ENCODE results near the gene AJUBA. TPM values are rescaled to one million over a fixed set of nuclear protein-coding genes. Genes with fewer than 3 reads are reported as not detected.

AJUBA gene
- total and polyA plus RNA-seq, 2 of the 8 experiments (the other 6 are each of a cell fraction or from before 2014, with no cell fraction given): 33.1 to 46.0 TPM

GRCh38 chr14:22974530-22975313 lies 7.6 kb downstream of the AJUBA start:
- H3K23ac ChIP-seq (ENCODE audit: insufficient read length): no peak overlapping the region
- H2AFZ ChIP-seq (ENCODE audit: low read length): no peak overlapping the region
- H4K8ac ChIP-seq (ENCODE audit: extremely low read depth, insufficient read depth, low read length): no peak overlapping the region
- H3K4ac ChIP-seq (replicated peaks; ENCODE audit: insufficient read length, low read depth, low read length): no peak overlapping the region
- POLR2A ChIA-PET (ENCODE audit: partially characterized antibody): interaction anchor here (0.8 to 9.7 kb wide), 7 partner anchors 9 to 98 kb away, joined by 3 to 118 read pairs (median 4); partner anchors contain the start of genes AJUBA and HAUS4
- no peak overlapping the region for H3K56ac ChIP-seq (replicated peaks; ENCODE audit: insufficient read length, low read depth, low read length)
- no peak overlapping the region for H4K91ac ChIP-seq (replicated peaks; ENCODE audit: insufficient read length, low read length)
- no peaks in the 10 kb centered on the region; the same call in 1 of the 2 replicates for H3K79me1 ChIP-seq (ENCODE audit: low read depth, low read length)
- no peak overlapping the region for H3K4me3 ChIP-seq (ENCODE audit: extremely low read depth in 1 of 4, insufficient read depth in 2 of 4, low read depth in 3 of 4, low read length in 4 of 4)
- H2BK20ac ChIP-seq (ENCODE audit: low read length): no peak overlapping the region; the same call in 1 of the 2 replicates
- 87% methylated on average over 9 of the region's 9 CpGs; no CpG with 5 or more reads in 1 of the 2 experiments for WGBS, 2 experiments (ENCODE audit: extremely low coverage in 1 of 2, insufficient coverage in 1 of 2, insufficient read length in 1 of 2, insufficient replicate concordance in 2 of 2, low coverage in 1 of 2, low lambda C conversion rate in 2 of 2, missing lambda C conversion rate in 1 of 2)
- H3K23me2 ChIP-seq (ENCODE audit: low read depth, low read length): no peaks in the 10 kb centered on the region; the same call in 1 of the 2 replicates
- no peak overlapping the region for H3K27ac ChIP-seq (ENCODE audit: low read depth, low read length)
- no peak overlapping the region for H2BK12ac ChIP-seq (ENCODE audit: low read depth, low read length)
- H2BK120ac ChIP-seq (replicated peaks; ENCODE audit: low read depth, low read length): no peak overlapping the region
- peaks cover 17 to 77% (median 40%) of the 10 kb centered on the region in 4 experiments for H3K36me3 ChIP-seq (ENCODE audit: control insufficient read depth in 2 of 4, insufficient read depth in 4 of 4, low read length in 3 of 4)
- peaks cover 24 to 32% (median 28%) of the 10 kb centered on the region in 4 experiments for H3K4me1 ChIP-seq (replicated peaks in 1 of 4; ENCODE audit: control insufficient read depth in 3 of 4, insufficient read depth in 4 of 4, low read length in 3 of 4)
- no peak overlapping the region for H2BK5ac ChIP-seq (ENCODE audit: low read depth, low read length)
- peaks cover 0 to 31% of the 10 kb centered on the region in 2 experiments; a peak in 2 of 4 replicates for H3K79me2 ChIP-seq (ENCODE audit: control insufficient read depth in 1 of 2, insufficient read depth in 2 of 2, low read length in 2 of 2)
- no peak overlapping the region for H3K4me2 ChIP-seq (ENCODE audit: insufficient read depth in 1 of 2, low read depth in 2 of 2, low read length in 2 of 2)
- peaks cover 0 to 4% of the 10 kb centered on the region in 2 experiments for H4K20me1 ChIP-seq (replicated peaks in 1 of 2; ENCODE audit: control insufficient read depth in 1 of 2, insufficient read depth in 2 of 2, low read length in 2 of 2)
- FAIRE-seq: no peak
- H3K27me3 ChIP-seq (replicated peaks in 1 of 4; ENCODE audit: control insufficient read depth in 3 of 4, extremely low read depth in 1 of 4, insufficient read depth in 3 of 4, low read length in 3 of 4): no peaks in the 10 kb centered on the region
- no peak overlapping the region for H2AK5ac ChIP-seq (ENCODE audit: low read depth, low read length)
- H2BK15ac ChIP-seq (ENCODE audit: low read length): no peak overlapping the region
- H4K5ac ChIP-seq (ENCODE audit: insufficient read length, low read depth, low read length): no peak overlapping the region
- H3K9me3 ChIP-seq (ENCODE audit: insufficient read depth in 2 of 2, low read depth in 1 of 2, low read length in 1 of 2): no peaks in the 10 kb centered on the region
- CTCF ChIA-PET (ENCODE audit: partially characterized antibody): interaction anchor here (0.8 to 7.7 kb wide), 11 partner anchors 11 to 106 kb away, joined by 3 to 175 read pairs (median 4); partner anchors contain the start of gene AJUBA
- DNase-seq (ENCODE audit: low read depth in 1 of 2, low spot score in 2 of 2): no peak
- no peak overlapping the region for H3K14ac ChIP-seq (ENCODE audit: insufficient read length)
- no peak overlapping the region for H3K18ac ChIP-seq (ENCODE audit: extremely low read depth, low read length)
- H3K9ac ChIP-seq (replicated peaks in 1 of 4; ENCODE audit: extremely low read depth in 1 of 4, low read depth in 3 of 4, low read length in 3 of 4): no peak overlapping the region
- TF ChIP-seq EZH2 (IDR thresholded peaks at IDR 0.05; ENCODE audit: low read depth, low read length, severe bottlenecking) (no peak), EGR1 (IDR thresholded peaks at IDR 0.05; ENCODE audit: borderline replicate concordance, low read depth, low read length) (no peak), GTF2F1 (IDR thresholded peaks at IDR 0.05; ENCODE audit: borderline replicate concordance, low read depth, low read length) (no peak), JUND (IDR thresholded peaks at IDR 0.05; ENCODE audit: low read length) (no peak), RAD21 (IDR thresholded peaks at IDR 0.05 in 1 of 2, conservative IDR thresholded peaks at IDR 0.05 in 1 of 2; ENCODE audit: low read depth in 2 of 2, low read length in 2 of 2) (no peak), SRF (IDR thresholded peaks at IDR 0.05; ENCODE audit: low read depth, low read length) (no peak), POLR2AphosphoS5 (IDR thresholded peaks at IDR 0.05; ENCODE audit: low read depth, low read length) (no peak), SIRT6 (IDR thresholded peaks at IDR 0.05; ENCODE audit: low read length) (no peak), RFX5 (IDR thresholded peaks at IDR 0.05; ENCODE audit: borderline replicate concordance, low read depth, low read length) (no peak), KDM1A (IDR thresholded peaks at IDR 0.05; ENCODE audit: borderline replicate concordance, low read length) (no peak)
- TF ChIP-seq, protein P1, sequence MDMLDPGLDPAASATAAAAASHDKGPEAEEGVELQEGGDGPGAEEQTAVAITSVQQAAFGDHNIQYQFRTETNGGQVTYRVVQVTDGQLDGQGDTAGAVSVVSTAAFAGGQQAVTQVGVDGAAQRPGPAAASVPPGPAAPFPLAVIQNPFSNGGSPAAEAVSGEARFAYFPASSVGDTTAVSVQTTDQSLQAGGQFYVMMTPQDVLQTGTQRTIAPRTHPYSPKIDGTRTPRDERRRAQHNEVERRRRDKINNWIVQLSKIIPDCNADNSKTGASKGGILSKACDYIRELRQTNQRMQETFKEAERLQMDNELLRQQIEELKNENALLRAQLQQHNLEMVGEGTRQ (IDR thresholded peaks at IDR 0.05; ENCODE audit: low read length): no peak
